ENCODE data around the gene CRYGB.

GRCh38 chr2:208130712-208131110, 15.2 kb downstream of the CRYGB start:
- TF ChIP-seq CTCF (conservative IDR thresholded peaks at IDR 0.05 in 1 of 2, IDR thresholded peaks at IDR 0.05 in 1 of 2; ENCODE audit: low read depth in 1 of 2, low read length in 2 of 2) = no peak
- no peak for TF ChIP-seq EZH2 (IDR thresholded peaks at IDR 0.05; ENCODE audit: low read length, missing control alignments)
